HepG2 (cell line): ENCODE results near the gene SHANK2. TPM values are rescaled to one million over a fixed set of nuclear protein-coding genes. Genes with fewer than 3 reads are reported as not detected.
A peak's percentile ranks its signal among the peaks of the same experiment; 100 is the strongest.

Experiments
- ATF4 ChIP-seq, 2 experiments: fragments of 450-650 bp in 1 of 2; sonication (generic) in 1 of 2; formaldehyde crosslinking; IDR thresholded peaks; 2 replicates each; pipeline versions ENCODE4 v1.5.0 to v1.8.0; 2020 to 2022; ENCODE audit warnings: mild to moderate bottlenecking in 1 of 2, missing genetic modification reagents in 1 of 2
- FOXJ3 ChIP-seq: sonication (generic); formaldehyde crosslinking; IDR thresholded peaks from 2 replicates; pipeline ENCODE4 v1.4.0; 2020; ENCODE audit warnings: missing genetic modification reagents, mild to moderate bottlenecking, borderline replicate concordance
- IKZF1 ChIP-seq: fragments of 450-650 bp; IDR thresholded peaks from 2 replicates; pipeline ENCODE4 v1.7.1; 2016
- MAZ ChIP-seq, 2 experiments: sonication (generic) in 1 of 2; formaldehyde crosslinking in 1 of 2; IDR thresholded peaks; 2 replicates each; pipeline versions ENCODE4 v1.5.0 to v1.6.1; 2012 to 2020; ENCODE audit warnings: low read depth in 2 of 2, mild to moderate bottlenecking in 2 of 2, borderline replicate concordance in 1 of 2, improper control_type of control experiment in 1 of 2, low read length in 1 of 2, missing genetic modification reagents in 1 of 2, moderate library complexity in 1 of 2
- MXD1 ChIP-seq: sonication (generic); formaldehyde crosslinking; IDR thresholded peaks from 2 replicates; pipeline ENCODE4 v1.4.0; 2020; ENCODE audit warnings: mild to moderate bottlenecking, missing genetic modification reagents
- NR2F2 ChIP-seq: IDR thresholded peaks from 2 replicates; pipeline ENCODE4 v1.6.1; 2012; ENCODE audit warnings: low read depth, inconsistent platforms, borderline replicate concordance
- REL ChIP-seq: sonication (generic); formaldehyde crosslinking; conservative IDR thresholded peaks from 2 replicates; pipeline ENCODE4 v1.8.0; 2022; ENCODE audit warnings: mild to moderate bottlenecking, missing genetic modification reagents, moderate library complexity
- TAF15 ChIP-seq: fragments of 200-400 bp; formaldehyde crosslinking; IDR thresholded peaks from one replicate; pipeline ENCODE4 v1.6.1; 2018; ENCODE audit warnings: mild to moderate bottlenecking, low read depth, low read length; ENCODE audit not compliant: poor library complexity, severe bottlenecking
- TRIM24 ChIP-seq: sonication (generic); formaldehyde crosslinking; IDR thresholded peaks from 2 replicates; pipeline ENCODE4 v1.8.0; 2022; ENCODE audit warnings: mild to moderate bottlenecking, missing genetic modification reagents
- ZBTB14 ChIP-seq: sonication (generic); formaldehyde crosslinking; IDR thresholded peaks from 2 replicates; pipeline ENCODE4 v1.4.0; 2020; ENCODE audit warnings: missing genetic modification reagents
- ZFP36 ChIP-seq: fragments of 150-350 bp; IDR thresholded peaks from 2 replicates; pipeline ENCODE4 v1.6.1; 2018; ENCODE audit warnings: borderline replicate concordance, low read length, low read depth; ENCODE audit not compliant: partially characterized antibody
- ZKSCAN1 ChIP-seq: fragments of 150-350 bp; IDR thresholded peaks from 2 replicates; pipeline ENCODE4 v1.6.1; 2014; ENCODE audit warnings: low read length
- ZNF136 ChIP-seq: sonication (generic); formaldehyde crosslinking; IDR thresholded peaks from 2 replicates; pipeline ENCODE4 v1.8.1; 2022; ENCODE audit warnings: low read depth, mild to moderate bottlenecking, moderate library complexity, missing genetic modification reagents
- ZNF367 ChIP-seq: sonication (generic); formaldehyde crosslinking; IDR thresholded peaks from 2 replicates; pipeline ENCODE4 v1.4.0; 2020; ENCODE audit warnings: missing genetic modification reagents, borderline replicate concordance
- ZNF460 ChIP-seq: sonication (generic); formaldehyde crosslinking; IDR thresholded peaks from 2 replicates; pipeline ENCODE4 v1.5.1; 2020; ENCODE audit warnings: missing genetic modification reagents, mild to moderate bottlenecking, borderline replicate concordance
- ZNF557 ChIP-seq: sonication (generic); formaldehyde crosslinking; IDR thresholded peaks from 2 replicates; pipeline ENCODE4 v1.4.0; 2020; ENCODE audit warnings: missing genetic modification reagents
- ZNF598 ChIP-seq: sonication (generic); formaldehyde crosslinking; IDR thresholded peaks from 2 replicates; pipeline ENCODE4 v1.5.1; 2020; ENCODE audit warnings: mild to moderate bottlenecking, missing genetic modification reagents, borderline replicate concordance
- ZNF619 ChIP-seq: sonication (generic); formaldehyde crosslinking; IDR thresholded peaks from 2 replicates; pipeline ENCODE4 v1.4.0; 2020; ENCODE audit warnings: mild to moderate bottlenecking, missing genetic modification reagents
- polyA plus RNA-seq, 8 experiments: library from polyadenylated mRNA; depleted of rRNA in 3 of 8; stranded (reverse) in 7 of 8; unstranded in 1 of 8; fragments of >200 nt; fragmentation: Illumina TruSeq in 4 of 8; extraction: Trizol in 4 of 8; gene quantifications; 2 replicates each; pipeline versions ENCODE4 v1.2.1 to v1.2.3, GENCODE V29; 2011 to 2016; ENCODE audit warnings: low read depth in 4 of 8, missing spikeins in 1 of 8, mixed read lengths in 1 of 8; ENCODE audit not compliant: insufficient read depth in 1 of 8
- total RNA-seq, 5 experiments: library from RNA; depleted of rRNA; stranded (reverse); fragments of >200 nt; fragmentation: Illumina TruSeq; extraction: Trizol; gene quantifications; 2 replicates each; pipeline ENCODE4 v1.2.3, GENCODE V29; 2016; ENCODE audit warnings: low read depth in 1 of 5
- TF ChIP-seq, protein P1 (sequence below): sonication (generic); formaldehyde crosslinking; IDR thresholded peaks from 2 replicates; pipeline ENCODE4 v1.8.0; 2023; ENCODE audit warnings: mild to moderate bottlenecking, missing genetic modification reagents
- TF ChIP-seq, protein P2 (sequence below): sonication (generic); formaldehyde crosslinking; IDR thresholded peaks from 2 replicates; pipeline ENCODE4 v1.5.1; 2020; ENCODE audit warnings: mild to moderate bottlenecking, moderate library complexity, missing genetic modification reagents
- TF ChIP-seq, protein P3 (sequence below): sonication (generic); formaldehyde crosslinking; IDR thresholded peaks from 2 replicates; pipeline ENCODE4 v1.4.0; 2020; ENCODE audit warnings: missing genetic modification reagents

Gene SHANK2
- total and polyA plus RNA-seq, 2 of the 13 experiments (the other 11 are each of a cell fraction or from before 2014, with no cell fraction given): 10.2 to 13.0 TPM

DNA sequence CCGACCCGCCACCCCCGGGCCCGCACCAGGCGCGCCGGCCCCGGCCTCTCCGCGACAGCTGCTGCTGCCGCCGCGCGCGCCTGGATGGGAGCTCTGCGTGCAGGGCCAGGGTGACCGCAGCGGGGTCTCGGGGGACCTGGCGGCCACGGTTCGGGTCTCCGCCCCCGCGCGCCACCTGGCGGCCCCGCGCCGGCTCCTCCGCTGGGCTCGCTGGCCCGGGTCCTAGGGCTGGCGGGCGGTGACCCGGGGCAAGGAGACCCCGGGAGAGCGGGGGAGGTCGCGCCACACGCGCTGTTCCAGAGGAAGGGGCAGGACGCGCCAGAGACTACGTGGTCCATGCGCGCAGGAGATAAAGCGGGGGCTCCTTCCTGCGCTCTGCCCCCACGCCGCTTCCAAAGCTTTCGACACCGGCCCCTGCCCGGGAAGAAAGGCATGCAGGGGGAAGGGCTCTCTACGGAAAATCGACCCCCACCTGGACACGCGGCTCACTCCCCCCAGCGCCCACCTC, 562 bp downstream of the SHANK2 start (continued):
- TF ChIP-seq ZNF619 (no peak), TAF15 (no peak), TRIM24 (CRISPR knock-in tag) (no peak), ZKSCAN1 (no peak), REL (CRISPR knock-in tag) (no peak), ZNF136 (no peak), ZNF598 (0 out of 2 replicates have a peak, but pooled peaks have one; percentile 45), ZNF557 (CRISPR knock-in tag) (no peak), IKZF1 (no peak), ATF4 (CRISPR knock-in tag; IDR thresholded peaks at IDR 0.05) (no peak), MAZ (IDR thresholded peaks at IDR 0.05; ENCODE audit: borderline replicate concordance, low read depth, low read length) (no peak), MAZ (CRISPR knock-in tag; IDR thresholded peaks at IDR 0.05; ENCODE audit: low read depth) (no peak; the same call in 1 of the 2 replicates), ZBTB14 (CRISPR knock-in tag) (0 out of 2 replicates have a peak, but pooled peaks have one; percentile 28), ZFP36 (no peak), ZNF460 (CRISPR knock-in tag) (no peak), MXD1 (0 out of 2 replicates have a peak, but pooled peaks have one; percentile 36), NR2F2 (no peak), ZNF367 (CRISPR knock-in tag) (no peak), FOXJ3 (no peak)
- TF ChIP-seq, protein P1, sequence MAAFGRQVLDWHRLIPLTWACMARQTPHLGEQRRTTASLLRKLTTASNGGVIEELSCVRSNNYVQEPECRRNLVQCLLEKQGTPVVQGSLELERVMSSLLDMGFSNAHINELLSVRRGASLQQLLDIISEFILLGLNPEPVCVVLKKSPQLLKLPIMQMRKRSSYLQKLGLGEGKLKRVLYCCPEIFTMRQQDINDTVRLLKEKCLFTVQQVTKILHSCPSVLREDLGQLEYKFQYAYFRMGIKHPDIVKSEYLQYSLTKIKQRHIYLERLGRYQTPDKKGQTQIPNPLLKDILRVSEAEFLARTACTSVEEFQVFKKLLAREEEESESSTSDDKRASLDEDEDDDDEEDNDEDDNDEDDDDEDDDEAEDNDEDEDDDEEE (CRISPR knock-in tag): no peak
- TF ChIP-seq, protein P2, sequence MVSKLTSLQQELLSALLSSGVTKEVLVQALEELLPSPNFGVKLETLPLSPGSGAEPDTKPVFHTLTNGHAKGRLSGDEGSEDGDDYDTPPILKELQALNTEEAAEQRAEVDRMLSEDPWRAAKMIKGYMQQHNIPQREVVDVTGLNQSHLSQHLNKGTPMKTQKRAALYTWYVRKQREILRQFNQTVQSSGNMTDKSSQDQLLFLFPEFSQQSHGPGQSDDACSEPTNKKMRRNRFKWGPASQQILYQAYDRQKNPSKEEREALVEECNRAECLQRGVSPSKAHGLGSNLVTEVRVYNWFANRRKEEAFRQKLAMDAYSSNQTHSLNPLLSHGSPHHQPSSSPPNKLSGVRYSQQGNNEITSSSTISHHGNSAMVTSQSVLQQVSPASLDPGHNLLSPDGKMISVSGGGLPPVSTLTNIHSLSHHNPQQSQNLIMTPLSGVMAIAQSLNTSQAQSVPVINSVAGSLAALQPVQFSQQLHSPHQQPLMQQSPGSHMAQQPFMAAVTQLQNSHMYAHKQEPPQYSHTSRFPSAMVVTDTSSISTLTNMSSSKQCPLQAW: no peak
- TF ChIP-seq, protein P3, sequence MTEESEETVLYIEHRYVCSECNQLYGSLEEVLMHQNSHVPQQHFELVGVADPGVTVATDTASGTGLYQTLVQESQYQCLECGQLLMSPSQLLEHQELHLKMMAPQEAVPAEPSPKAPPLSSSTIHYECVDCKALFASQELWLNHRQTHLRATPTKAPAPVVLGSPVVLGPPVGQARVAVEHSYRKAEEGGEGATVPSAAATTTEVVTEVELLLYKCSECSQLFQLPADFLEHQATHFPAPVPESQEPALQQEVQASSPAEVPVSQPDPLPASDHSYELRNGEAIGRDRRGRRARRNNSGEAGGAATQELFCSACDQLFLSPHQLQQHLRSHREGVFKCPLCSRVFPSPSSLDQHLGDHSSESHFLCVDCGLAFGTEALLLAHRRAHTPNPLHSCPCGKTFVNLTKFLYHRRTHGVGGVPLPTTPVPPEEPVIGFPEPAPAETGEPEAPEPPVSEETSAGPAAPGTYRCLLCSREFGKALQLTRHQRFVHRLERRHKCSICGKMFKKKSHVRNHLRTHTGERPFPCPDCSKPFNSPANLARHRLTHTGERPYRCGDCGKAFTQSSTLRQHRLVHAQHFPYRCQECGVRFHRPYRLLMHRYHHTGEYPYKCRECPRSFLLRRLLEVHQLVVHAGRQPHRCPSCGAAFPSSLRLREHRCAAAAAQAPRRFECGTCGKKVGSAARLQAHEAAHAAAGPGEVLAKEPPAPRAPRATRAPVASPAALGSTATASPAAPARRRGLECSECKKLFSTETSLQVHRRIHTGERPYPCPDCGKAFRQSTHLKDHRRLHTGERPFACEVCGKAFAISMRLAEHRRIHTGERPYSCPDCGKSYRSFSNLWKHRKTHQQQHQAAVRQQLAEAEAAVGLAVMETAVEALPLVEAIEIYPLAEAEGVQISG: peak; percentile 13; the same call in 1 of the 2 replicates
